ENCODE results near the gene PLA2G4B. TPM values are rescaled to one million over a fixed set of nuclear protein-coding genes. Genes with fewer than 3 reads are reported as not detected.

The PLA2G4B gene
- total RNA-seq, 1 donor from 2014 or later = 11.1 TPM

GRCh38 chr15:41849861-41850260 lies 11.2 kb downstream of the PLA2G4B start:
- intact Hi-C loops (cut with micrococcal nuclease) = no loop called here

GRCh38 chr15:41850482-41851166 lies 12.0 kb downstream of the PLA2G4B start:
- intact Hi-C loops (cut with micrococcal nuclease) = no loop called here

DNA sequence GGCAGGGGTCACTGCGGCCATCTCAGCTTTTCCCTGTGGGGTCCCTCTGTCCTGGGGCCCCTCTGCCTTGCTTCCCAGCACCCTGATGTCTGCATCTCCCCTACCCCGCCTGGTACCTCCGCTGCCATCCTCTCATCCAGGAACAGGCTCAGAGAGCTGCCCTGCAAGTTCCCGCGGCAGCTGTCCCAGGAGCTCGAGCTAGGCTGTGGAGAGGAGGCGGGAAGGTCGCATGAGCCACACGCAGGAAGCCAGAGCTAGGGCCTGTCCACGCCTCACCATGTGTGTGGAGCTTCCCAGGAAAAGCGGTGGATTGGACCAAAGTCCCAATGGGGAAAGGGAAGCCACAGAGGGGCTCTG lies 12.5 kb downstream of the PLA2G4B start:
- intact Hi-C loops (cut with micrococcal nuclease) = no loop called here

GRCh38 chr15:41851755-41852370 lies 13.2 kb downstream of the PLA2G4B start:
- intact Hi-C loops (cut with micrococcal nuclease) = no loop called here

DNA sequence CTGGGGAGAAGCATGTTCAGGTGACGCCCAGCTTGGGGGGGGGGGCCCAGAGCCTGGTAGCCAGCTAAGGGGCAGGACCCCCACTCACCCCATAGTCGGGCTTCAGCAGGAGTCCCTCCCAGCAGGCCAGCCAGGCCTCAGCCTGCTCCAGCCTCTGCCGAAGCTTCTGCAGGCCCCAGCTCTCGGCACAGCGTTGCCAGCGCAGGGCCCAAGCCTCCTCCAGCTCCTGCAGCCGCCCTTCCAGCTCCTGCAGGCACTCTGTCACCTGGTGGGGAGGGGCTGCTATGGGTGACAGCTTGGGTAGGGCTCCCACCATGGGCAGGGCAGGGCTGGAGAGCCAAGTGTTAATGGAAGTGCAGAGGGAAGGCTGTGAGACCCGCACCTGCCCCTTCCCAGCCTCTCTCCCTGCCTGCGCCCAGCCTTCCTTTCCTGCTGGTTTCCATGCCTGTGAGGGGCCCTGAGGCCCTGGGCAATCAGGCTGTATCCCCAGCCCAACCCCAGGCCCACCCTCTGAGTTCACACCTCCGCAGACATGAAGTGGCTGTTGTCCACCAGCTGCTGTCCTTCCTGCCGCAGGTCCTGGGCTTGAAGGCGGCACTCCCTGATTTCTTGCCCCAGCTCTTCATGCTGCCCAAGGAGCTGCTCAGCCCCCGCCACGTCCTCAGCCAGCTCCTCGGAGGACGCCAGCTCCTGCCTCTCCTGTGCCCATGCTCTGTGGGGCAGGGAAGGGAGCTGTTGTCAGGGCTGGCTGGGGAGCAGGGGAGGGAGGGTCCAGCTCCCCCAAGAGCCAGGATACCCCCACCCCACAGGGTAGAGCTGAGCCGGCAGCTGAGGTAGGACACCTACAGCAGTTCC lies 14.3 kb downstream of the PLA2G4B start:
- intact Hi-C loops (cut with micrococcal nuclease) = no loop called here

GRCh38 chr15:41853831-41854230 lies 15.2 kb downstream of the PLA2G4B start:
- intact Hi-C loops (cut with micrococcal nuclease) = no loop called here

DNA sequence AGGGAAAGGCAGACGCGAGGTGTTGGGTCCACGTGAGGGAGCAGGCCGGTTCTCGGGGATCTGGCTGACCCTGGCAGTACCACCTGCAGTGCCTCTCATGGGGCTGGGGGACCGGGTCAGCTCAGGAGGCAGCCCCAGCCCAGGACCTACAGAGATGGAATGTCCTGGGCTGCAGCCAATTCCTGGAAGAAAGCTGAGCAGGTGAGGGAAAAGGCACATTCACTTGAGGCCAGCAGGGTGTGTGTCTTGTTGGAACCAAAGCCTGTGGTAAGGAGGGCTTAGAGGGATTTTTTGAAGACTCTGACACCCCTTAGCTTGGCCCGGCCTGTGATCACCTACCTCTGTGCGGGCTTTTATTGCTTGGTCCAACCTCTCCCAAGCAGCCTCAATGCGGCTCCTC lies 15.8 kb downstream of the PLA2G4B start:
- intact Hi-C loops (cut with micrococcal nuclease) = no loop called here

DNA sequence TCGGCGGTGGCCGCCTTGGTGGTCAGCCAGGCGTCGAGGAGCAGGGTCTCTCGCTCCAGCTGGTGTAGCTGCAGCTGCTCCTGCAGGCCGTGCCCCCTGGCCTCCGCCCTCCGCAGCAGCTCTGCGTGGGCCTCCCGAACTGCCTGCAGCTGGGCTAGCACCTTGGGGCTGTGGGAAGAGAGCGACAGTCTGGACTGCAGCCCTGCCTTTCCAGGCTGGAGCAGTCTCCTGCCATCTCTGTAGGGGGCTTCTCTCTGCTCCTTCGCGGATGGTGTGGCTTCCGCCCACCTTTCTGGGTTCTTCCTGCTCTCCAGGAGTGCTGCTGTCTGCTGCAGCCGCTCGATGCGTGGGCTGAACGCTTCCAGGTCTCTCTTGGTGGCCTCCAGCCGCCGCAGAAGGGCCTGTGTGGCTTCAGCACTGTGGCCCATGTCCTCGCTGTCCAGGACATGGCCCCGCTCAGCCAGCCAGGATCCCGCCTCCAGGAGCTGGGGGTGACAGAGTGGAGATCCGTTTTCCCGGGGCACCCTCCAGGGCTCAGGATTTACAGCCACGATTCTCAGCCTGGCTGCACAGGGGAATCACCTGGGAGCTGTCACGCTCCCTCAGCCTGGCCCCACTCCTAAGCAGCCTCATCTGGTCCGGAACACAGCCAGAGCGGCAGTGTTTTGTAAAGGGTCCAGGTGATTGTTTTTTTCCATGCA lies 16.8 kb downstream of the PLA2G4B start:
- intact Hi-C loops (cut with micrococcal nuclease) = no loop called here

DNA sequence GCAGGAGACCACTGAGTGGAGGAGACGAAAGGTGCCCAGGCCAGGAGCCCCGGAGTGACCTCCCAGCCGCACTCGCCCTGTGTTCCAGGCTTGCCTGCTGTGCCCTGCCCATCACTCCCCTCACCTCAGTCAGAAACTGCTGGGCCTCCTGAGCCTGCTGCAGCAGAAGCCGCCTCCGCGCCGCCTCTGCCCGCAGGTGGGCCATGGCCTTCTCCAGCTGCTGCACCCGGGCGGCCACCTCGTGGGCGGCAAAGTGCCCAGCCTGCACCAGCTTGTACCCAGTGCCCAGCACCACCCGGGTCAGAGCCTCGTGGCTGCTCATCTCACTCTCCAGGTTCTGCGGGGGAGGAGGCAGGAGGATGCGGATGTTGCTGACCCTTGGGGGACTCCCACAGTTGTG lies 17.6 kb downstream of the PLA2G4B start:
- intact Hi-C loops (cut with micrococcal nuclease) = no loop called here

DNA sequence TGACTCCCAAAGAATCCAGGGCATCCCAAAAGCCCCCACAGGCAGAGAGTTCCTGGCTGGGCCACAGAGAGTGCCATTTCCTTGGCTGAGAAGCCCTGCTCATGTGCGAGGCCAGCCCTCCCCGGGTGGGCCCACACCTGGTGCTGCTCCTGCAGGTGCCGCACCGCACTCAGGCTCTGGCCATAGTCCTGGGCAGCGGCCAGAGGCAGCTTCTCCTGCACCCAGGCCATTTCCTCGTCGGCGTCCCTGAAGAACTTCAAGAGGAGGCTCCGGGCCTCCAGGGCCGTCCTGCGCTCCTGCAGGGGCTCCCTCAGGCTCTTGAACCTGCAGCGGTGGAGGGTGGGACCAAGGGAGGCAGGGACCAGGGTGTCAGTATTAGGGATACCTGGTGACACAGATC lies 18.1 kb downstream of the PLA2G4B start:
- intact Hi-C loops (cut with micrococcal nuclease) = no loop called here

GRCh38 chr15:41857316-41857715 lies 18.7 kb downstream of the PLA2G4B start:
- intact Hi-C loops (cut with micrococcal nuclease) = no loop called here

GRCh38 chr15:41858756-41859155 lies 20.1 kb downstream of the PLA2G4B start:
- intact Hi-C loops (cut with micrococcal nuclease) = no loop called here

DNA sequence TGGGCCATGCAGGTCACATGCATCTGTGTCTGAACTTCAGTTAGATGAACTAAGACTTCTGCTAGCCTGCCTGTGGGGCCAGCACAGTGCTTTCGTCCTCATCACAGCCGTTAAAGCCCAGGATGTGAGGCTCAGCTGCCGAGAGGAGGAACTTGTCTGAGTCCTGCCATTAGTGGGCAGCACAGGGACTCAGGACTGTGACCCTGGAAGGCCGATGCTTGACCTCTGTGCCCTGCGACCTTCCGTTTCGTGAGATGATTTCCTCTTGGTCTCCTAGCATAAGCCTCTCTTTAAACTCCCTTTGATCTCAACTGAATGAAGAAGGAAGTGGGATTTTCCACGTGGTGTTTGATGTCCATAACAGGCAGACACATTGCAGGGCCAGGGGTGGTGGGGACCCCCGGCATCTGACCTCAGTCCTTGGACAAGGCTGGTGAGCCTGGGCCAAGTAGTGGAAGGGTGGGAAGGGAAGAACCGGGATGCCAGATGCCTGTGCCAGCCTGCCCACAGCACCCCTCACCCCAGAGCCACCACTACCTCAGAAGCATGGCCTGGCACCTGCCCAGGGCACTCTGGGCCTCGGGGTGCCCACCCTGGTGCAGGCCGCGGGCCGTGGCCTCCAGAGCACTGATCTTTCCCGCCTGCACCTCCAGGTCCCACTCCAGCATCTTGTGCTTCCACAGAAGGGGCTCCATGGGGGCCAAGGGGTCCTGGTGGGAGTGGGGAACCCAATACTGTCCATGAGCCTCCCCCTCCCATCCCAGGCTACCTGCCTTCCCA lies 21.6 kb downstream of the PLA2G4B start:
- intact Hi-C loops (cut with micrococcal nuclease) = no loop called here

DNA sequence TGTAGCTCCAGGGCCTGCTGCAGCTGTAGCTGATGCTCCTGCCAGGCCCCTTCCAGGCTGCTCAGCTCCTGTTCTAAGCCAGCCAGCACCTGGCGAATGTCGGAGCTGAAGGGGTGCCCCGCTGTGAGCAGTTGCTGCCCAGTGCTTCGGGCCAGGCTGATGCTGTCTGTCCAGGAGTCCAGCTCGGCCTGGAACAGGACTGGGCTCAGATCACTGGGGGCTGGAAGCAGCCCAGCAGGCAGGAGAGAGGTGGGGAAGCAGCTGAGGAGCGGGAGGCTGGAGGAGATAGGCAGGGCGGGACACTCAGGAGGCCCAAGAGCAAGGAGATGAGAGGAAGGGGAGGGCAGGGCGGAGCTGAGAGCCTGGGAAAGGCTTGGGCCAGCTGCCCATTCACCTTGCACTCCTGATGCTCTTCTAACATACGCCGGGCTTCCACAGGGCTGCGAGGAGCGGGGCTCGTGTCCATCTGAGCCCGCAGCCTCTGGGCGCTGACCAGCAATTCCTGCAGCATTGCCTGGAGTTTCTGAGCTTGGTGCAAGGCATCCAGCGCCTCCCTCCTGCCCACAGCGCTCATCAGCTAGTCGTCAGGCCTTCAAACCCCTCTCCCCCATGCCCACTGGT lies 23.2 kb downstream of the PLA2G4B start:
- intact Hi-C loops (cut with micrococcal nuclease) = no loop called here

GRCh38 chr15:41862515-41863116 lies 24.0 kb downstream of the PLA2G4B start:
- intact Hi-C loops (cut with micrococcal nuclease) = no loop called here

DNA sequence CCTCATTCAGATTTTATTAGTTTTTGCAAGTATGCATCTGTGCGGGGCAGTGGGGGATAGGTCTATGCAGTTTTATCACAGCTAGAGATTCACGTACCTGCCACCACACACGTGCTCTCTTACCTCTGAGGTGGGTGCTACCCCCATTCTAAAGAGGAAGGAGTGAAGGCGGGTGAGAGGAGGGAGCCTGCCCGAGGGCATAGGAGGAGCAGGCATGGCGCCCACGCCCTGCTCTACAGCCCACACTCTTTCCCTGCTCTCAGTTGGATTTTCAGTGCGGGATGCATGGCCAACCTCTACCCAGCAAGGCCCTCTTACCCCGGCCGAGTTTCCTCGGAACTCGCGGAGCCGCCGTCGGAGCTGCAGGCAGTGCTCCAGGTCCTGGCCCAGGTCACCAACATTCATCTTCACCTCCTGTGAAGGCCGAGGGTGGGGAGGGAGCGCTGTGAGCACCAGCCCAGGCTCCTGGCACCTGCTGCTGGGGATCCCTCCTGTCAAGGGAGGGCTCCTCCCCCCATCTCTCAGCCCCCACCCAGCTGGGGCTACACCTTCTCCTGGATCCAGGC lies 26.9 kb downstream of the PLA2G4B start:
- intact Hi-C loops (cut with micrococcal nuclease) = no loop called here

DNA sequence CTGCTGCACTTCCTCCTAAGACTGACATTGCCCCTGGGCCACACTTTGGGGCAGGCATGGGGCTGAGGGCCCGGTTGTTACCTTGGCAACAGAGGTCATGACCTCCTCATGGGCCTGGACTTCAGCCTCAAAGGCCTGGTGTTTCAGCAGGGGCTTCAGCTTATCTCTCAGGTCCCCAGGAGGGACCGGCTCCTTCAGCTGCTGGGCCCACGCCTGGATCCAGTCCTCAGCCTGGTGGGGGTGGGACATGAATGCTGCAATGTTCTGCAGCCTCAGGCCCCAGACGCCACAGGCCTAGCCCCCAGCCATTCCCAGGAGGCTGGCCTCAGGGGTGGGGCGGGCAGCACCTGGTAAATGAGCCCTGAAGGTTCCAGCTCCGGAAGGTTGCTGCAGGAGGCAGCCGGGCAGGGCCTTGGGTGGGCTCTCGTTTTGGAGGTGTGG lies 27.6 kb downstream of the PLA2G4B start:
- intact Hi-C loops (cut with micrococcal nuclease) = no loop called here

DNA sequence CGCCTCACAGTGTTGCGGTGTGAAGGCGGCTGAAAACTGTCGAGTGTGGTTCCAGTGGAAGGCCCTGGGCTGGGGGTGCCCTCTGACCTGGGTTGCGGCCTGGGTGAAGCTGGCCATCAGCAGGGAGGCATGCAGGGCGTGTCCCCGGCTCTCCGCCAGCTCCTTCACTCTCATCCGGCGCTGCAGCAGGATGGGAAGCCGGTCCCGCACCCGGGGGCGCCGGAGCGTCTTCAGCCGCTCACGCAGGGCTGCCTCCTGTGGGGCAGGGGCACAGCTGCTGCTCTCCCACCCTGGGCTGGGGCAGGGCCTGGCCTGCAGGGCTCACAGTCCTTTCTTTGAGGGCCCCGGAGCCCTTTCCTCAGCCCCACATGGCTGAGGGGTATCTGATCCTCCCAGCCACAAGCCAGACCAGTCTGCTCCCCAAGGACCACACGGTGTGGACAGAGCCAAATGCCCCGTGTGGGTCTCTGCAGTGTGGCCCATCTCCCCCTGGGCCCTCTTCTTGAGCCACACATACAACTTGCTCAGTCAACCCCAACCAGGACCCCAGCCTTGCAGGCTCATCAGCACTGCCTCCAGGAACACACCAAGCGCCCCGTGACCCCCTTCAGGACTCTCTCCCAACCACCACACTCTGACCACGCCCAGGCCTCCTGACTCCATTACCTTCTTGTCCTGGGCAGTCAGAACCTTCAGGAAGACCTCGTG lies 28.4 kb downstream of the PLA2G4B start:
- intact Hi-C loops (cut with micrococcal nuclease) = no loop called here

GRCh38 chr15:41868321-41868720 lies 29.7 kb downstream of the PLA2G4B start:
- intact Hi-C loops (cut with micrococcal nuclease) = no loop called here

All from T-helper 2 cell treated with Interferon-gamma antibody and Interleukin-4, amounts not matched to agents 100 ng/mL and 5 ng/mL, for 36 hours (primary cell).